SK-N-SH (cell line): ENCODE data around the gene PKNOX2. TPM values are rescaled to one million over a fixed set of nuclear protein-coding genes. Genes with fewer than 3 reads are reported as not detected.

Experiments used
- CTCF ChIA-PET: fragments of 300-600, 350-600 bp; formaldehyde crosslinking; extraction: SDS; loops from one replicate; lab custom pipeline; 2021; lab: Yijun Ruan, JAX
- POLR2A ChIA-PET: fragments of 350-600 bp; sonication (Branson Sonifier 250); formaldehyde crosslinking; extraction: SDS; loops from one replicate; lab custom pipeline; 2020; ENCODE audit warnings: antibody characterized with exemption, inconsistent platforms; lab: Yijun Ruan, JAX
- DNase-seq: peaks from one replicate; pipeline ENCODE4 v3.0.0; 2012
- H2AFZ ChIP-seq: fragments of 200-600 bp; sonication (generic); 2 replicates; pipeline ENCODE4 v1.8.1; 2016; ENCODE audit warnings: antibody characterized with exemption, mild to moderate bottlenecking, low read depth
- H3F3A ChIP-seq: fragments of 200-600 bp; sonication (generic); replicated peaks from 2 replicates; pipeline ENCODE3; 2016; ENCODE audit warnings: antibody characterized with exemption, mild to moderate bottlenecking; ENCODE audit not compliant: insufficient read depth
- H3K27ac ChIP-seq, 2 experiments: fragments of 200-500 bp in 1 of 2; fragments of 200-600 bp in 1 of 2; sonication (Bioruptor generic) in 1 of 2; sonication (generic), shearing (Covaris generic) in 1 of 2; 2 replicates each; pipeline versions ENCODE4 v1.5.1 to v1.6.1; 2014 to 2016; ENCODE audit warnings: low read depth in 2 of 2, inconsistent platforms in 1 of 2, low read length in 1 of 2, mild to moderate bottlenecking in 1 of 2, mixed read lengths in 1 of 2
- H3K27me3 ChIP-seq: fragments of 200-600 bp; sonication (generic), shearing (Covaris generic); 2 replicates; pipeline ENCODE4 v1.6.1; 2016; ENCODE audit warnings: mixed run types; ENCODE audit not compliant: insufficient read depth
- H3K36me3 ChIP-seq, 2 experiments: fragments of 200-500 bp in 1 of 2; fragments of 200-600 bp in 1 of 2; sonication (Bioruptor generic) in 1 of 2; sonication (generic) in 1 of 2; replicated peaks in 1 of 2; 2 replicates each; pipeline versions ENCODE3 to v1.5.1; 2014 to 2016; ENCODE audit warnings: low read length in 1 of 2, mild to moderate bottlenecking in 1 of 2; ENCODE audit not compliant: insufficient read depth in 2 of 2, control insufficient read depth in 1 of 2
- H3K4me1 ChIP-seq, 2 experiments: fragments of 200-500 bp in 1 of 2; fragments of 200-600 bp in 1 of 2; sonication (Bioruptor generic) in 1 of 2; sonication (generic), shearing (Covaris generic) in 1 of 2; 2 replicates each; pipeline versions ENCODE4 v1.5.1 to v1.6.1; 2014 to 2016; ENCODE audit warnings: low read depth in 1 of 2, low read length in 1 of 2, mixed run types in 1 of 2; ENCODE audit not compliant: insufficient read depth in 2 of 2, control insufficient read depth in 1 of 2
- H3K4me2 ChIP-seq: fragments of 200-600 bp; sonication (generic), shearing (Covaris generic); 2 replicates; pipeline ENCODE4 v1.6.1; 2017; ENCODE audit warnings: mixed run types
- H3K4me3 ChIP-seq, 2 experiments: fragments of 200-500 bp in 1 of 2; fragments of 200-600 bp in 1 of 2; sonication (Bioruptor generic) in 1 of 2; sonication (generic), shearing (Covaris generic) in 1 of 2; 2 replicates each; pipeline versions ENCODE4 v1.5.1 to v1.8.1; 2014 to 2016; ENCODE audit warnings: low read depth in 2 of 2, inconsistent platforms in 1 of 2, low read length in 1 of 2, mild to moderate bottlenecking in 1 of 2, mixed read lengths in 1 of 2, moderate library complexity in 1 of 2
- H3K79me2 ChIP-seq: fragments of 200-600 bp; sonication (generic); 2 replicates; pipeline ENCODE4 v1.8.1; 2017; ENCODE audit warnings: mild to moderate bottlenecking; ENCODE audit not compliant: insufficient read depth
- H3K9ac ChIP-seq: fragments of 200-600 bp; sonication (generic); 2 replicates; pipeline ENCODE4 v1.6.1; 2017; ENCODE audit warnings: mixed run types
- H3K9me2 ChIP-seq: fragments of 200-600 bp; sonication (generic); 2 replicates; pipeline ENCODE4 v1.6.1; 2017; ENCODE audit warnings: mixed run types
- H3K9me3 ChIP-seq: fragments of 200-600 bp; sonication (generic); 2 replicates; pipeline ENCODE4 v1.6.1; 2017; ENCODE audit warnings: mixed run types, mild to moderate bottlenecking, moderate library complexity
- H4K20me1 ChIP-seq: fragments of 200-600 bp; sonication (generic); 2 replicates; pipeline ENCODE4 v1.6.1; 2017; ENCODE audit warnings: mild to moderate bottlenecking, mixed run types; ENCODE audit not compliant: insufficient read depth
- CHD2 ChIP-seq: fragments of 150-350 bp; IDR thresholded peaks from 2 replicates; pipeline ENCODE4 v1.6.1; 2018; ENCODE audit warnings: low read length; ENCODE audit not compliant: partially characterized antibody
- ELF1 ChIP-seq: IDR thresholded peaks from 2 replicates; pipeline ENCODE4 v1.4.0; 2012
- EZH2phosphoT487 ChIP-seq: fragments of 200-600 bp; sonication (generic); IDR thresholded peaks from 2 replicates; pipeline ENCODE4 v1.6.1; 2017; ENCODE audit warnings: low read depth, mixed run types, mild to moderate bottlenecking, antibody characterized with exemption, moderate library complexity, borderline replicate concordance
- FOXJ3 ChIP-seq: sonication (generic); formaldehyde crosslinking; IDR thresholded peaks from 2 replicates; pipeline ENCODE4 v1.5.1; 2020; ENCODE audit warnings: mild to moderate bottlenecking, missing genetic modification reagents
- GABPA ChIP-seq: IDR thresholded peaks from 2 replicates; pipeline ENCODE4 v1.4.0; 2012; ENCODE audit warnings: low read depth, mild to moderate bottlenecking
- JUND ChIP-seq: IDR thresholded peaks from 2 replicates; pipeline ENCODE4 v1.4.0; 2012
- MEF2A ChIP-seq: IDR thresholded peaks from 2 replicates; pipeline ENCODE4 v1.4.0; 2012; ENCODE audit warnings: low read depth, borderline replicate concordance
- MXI1 ChIP-seq: IDR thresholded peaks from 2 replicates; pipeline ENCODE4 v1.6.1; 2012; ENCODE audit warnings: mild to moderate bottlenecking, low read depth, low read length, improper control_type of control experiment
- NRF1 ChIP-seq: IDR thresholded peaks from 2 replicates; pipeline ENCODE4 v1.6.1; 2012; ENCODE audit warnings: low read depth, mild to moderate bottlenecking, low read length
- REST ChIP-seq: IDR thresholded peaks from 2 replicates; pipeline ENCODE4 v1.6.1; 2012; ENCODE audit warnings: mild to moderate bottlenecking, low read depth, low read length, moderate library complexity
- RFX5 ChIP-seq: IDR thresholded peaks from 2 replicates; pipeline ENCODE4 v1.6.1; 2012; ENCODE audit warnings: mild to moderate bottlenecking, improper control_type of control experiment, low read length
- RXRA ChIP-seq: IDR thresholded peaks from 2 replicates; pipeline ENCODE4 v1.4.0; 2012; ENCODE audit warnings: low read depth, mild to moderate bottlenecking, borderline replicate concordance
- SIN3A ChIP-seq: IDR thresholded peaks from 2 replicates; pipeline ENCODE4 v1.6.1; 2012; ENCODE audit warnings: low read depth, mild to moderate bottlenecking, low read length, moderate library complexity, borderline replicate concordance
- TCF12 ChIP-seq: IDR thresholded peaks from 2 replicates; pipeline ENCODE4 v1.4.0; 2012
- TEAD4 ChIP-seq: IDR thresholded peaks from 2 replicates; pipeline ENCODE4 v1.4.0; 2012; ENCODE audit warnings: mild to moderate bottlenecking, borderline replicate concordance; ENCODE audit not compliant: insufficient read depth
- USF1 ChIP-seq: IDR thresholded peaks from 2 replicates; pipeline ENCODE4 v1.4.0; 2012; ENCODE audit warnings: low read depth, borderline replicate concordance
- WGBS: methylation state at CpG from one replicate; pipeline ENCODE4 v1.1.6; 2017; ENCODE audit warnings: low lambda C conversion rate; 5-methylcytosine and 5-hydroxymethylcytosine counted together
- polyA plus RNA-seq, 3 experiments: library from polyadenylated mRNA; depleted of rRNA; stranded (reverse); fragments of >200 nt; gene quantifications; 2 replicates each; pipeline ENCODE4 v1.2.3, GENCODE V29; 2012
- TF ChIP-seq, protein P1 (sequence below): fragments of 200-600 bp; sonication (generic); IDR thresholded peaks from 2 replicates; pipeline ENCODE4 v1.6.1; 2017; ENCODE audit warnings: antibody characterized with exemption, mild to moderate bottlenecking, moderate library complexity

PKNOX2 gene
- polyA plus RNA-seq, 1 of the 3 experiments (the other 2 are of a cell fraction): 0.02 TPM

DNA sequence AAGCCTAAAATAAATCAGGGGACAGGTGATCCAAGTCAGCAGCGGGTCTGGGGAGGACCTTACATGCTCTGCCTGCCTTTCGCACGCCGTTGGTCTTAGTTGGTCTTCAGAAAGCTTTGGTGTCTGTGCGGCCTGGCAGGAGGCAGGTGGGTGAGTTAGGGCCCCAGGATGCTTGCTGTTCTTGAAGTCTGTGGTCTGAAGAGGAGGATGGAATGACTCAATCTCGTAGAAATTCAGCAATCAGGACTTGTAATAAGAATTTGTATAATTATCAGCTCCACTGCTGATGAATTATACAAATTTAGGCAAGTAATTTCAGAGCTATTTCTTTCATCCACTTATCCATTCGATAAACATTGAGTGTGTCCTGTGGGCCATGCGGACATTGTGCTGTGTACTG is 193.0 kb downstream of the PKNOX2 start:
- ChIA-PET POLR2A (no interaction called here), CTCF (interaction anchor here (1.1 to 4.3 kb wide), 8 partner anchors 9 to 266 kb away, joined by 3 to 45 read pairs (median 4); no protein-coding TSS in a partner anchor)
- H3K36me3 ChIP-seq: no peaks in the 10 kb centered on the region
- no peak for DNase-seq
- no peaks in the 10 kb centered on the region for H4K20me1 ChIP-seq
- H3K79me2 ChIP-seq: no peaks in the 10 kb centered on the region
- H3K9me3 ChIP-seq: no peaks in the 10 kb centered on the region
- H2AFZ ChIP-seq: no peak overlapping the region
- no peak overlapping the region for H3K4me2 ChIP-seq
- H3K4me3 ChIP-seq: no peak overlapping the region
- WGBS: 71% methylated on average over 8 of the region's 8 CpGs
- no peak overlapping the region for H3K9ac ChIP-seq
- TF ChIP-seq JUND: no peak
- TF ChIP-seq, protein P1, sequence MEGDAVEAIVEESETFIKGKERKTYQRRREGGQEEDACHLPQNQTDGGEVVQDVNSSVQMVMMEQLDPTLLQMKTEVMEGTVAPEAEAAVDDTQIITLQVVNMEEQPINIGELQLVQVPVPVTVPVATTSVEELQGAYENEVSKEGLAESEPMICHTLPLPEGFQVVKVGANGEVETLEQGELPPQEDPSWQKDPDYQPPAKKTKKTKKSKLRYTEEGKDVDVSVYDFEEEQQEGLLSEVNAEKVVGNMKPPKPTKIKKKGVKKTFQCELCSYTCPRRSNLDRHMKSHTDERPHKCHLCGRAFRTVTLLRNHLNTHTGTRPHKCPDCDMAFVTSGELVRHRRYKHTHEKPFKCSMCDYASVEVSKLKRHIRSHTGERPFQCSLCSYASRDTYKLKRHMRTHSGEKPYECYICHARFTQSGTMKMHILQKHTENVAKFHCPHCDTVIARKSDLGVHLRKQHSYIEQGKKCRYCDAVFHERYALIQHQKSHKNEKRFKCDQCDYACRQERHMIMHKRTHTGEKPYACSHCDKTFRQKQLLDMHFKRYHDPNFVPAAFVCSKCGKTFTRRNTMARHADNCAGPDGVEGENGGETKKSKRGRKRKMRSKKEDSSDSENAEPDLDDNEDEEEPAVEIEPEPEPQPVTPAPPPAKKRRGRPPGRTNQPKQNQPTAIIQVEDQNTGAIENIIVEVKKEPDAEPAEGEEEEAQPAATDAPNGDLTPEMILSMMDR: no peak
- TF ChIP-seq REST: no peak
- no peaks in the 10 kb centered on the region for H3K27me3 ChIP-seq
- no peaks in the 10 kb centered on the region for H3K9me2 ChIP-seq
- H3K27ac ChIP-seq: no peak overlapping the region
- no peaks in the 10 kb centered on the region for H3F3A ChIP-seq
- no peaks in the 10 kb centered on the region for H3K4me1 ChIP-seq

DNA sequence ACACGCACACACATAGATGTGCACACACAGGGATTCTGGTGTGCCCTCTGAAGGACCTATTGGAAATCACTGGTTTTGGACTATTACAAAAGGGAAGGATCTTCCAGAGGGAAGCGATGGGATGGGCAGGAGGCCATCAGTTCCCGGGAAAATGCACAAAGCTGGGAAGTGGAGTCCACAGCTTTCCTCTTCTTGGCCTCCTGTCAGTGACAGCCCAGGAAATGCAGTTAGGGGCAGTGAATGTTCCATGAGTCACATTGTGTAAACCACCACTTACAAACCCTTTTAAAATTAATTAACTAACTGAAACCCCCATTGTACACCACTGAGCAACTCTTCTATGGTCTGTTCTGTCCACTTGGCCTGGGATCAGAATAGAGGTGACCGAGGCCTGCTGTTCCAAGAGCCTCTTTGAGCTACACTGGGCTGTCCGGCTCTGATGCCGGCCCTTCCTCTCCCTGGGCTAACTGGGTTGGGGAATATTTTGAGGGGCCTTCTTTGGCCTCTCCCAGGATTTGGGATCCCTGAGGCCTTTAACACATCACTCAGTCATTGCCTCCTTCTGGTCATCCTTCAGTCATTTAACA is 193.8 kb downstream of the PKNOX2 start:
- TF ChIP-seq ELF1 (no peak), TCF12 (no peak), JUND (no peak), TEAD4 (no peak), SIN3A (no peak), GABPA (no peak), FOXJ3 (CRISPR knock-in tag) (no peak), RXRA (no peak), EZH2phosphoT487 (no peak), MEF2A (no peak), CHD2 (no peak), USF1 (no peak), MXI1 (no peak), RFX5 (no peak), NRF1 (no peak)
- POLR2A ChIA-PET: no interaction called here
- no peak overlapping the region for H3K4me2 ChIP-seq
- no peaks in the 10 kb centered on the region for H3K36me3 ChIP-seq
- DNase-seq: no peak
- H3K27ac ChIP-seq: no peak overlapping the region
- no peaks in the 10 kb centered on the region for H3K9me2 ChIP-seq
- no peaks in the 10 kb centered on the region for H3K79me2 ChIP-seq
- H3K27me3 ChIP-seq: no peaks in the 10 kb centered on the region
- 73% methylated on average over 5 of the region's 6 CpGs for WGBS
- CTCF ChIA-PET: interaction anchor here (1.2 to 4.3 kb wide), 6 partner anchors 12 to 267 kb away, joined by 3 to 45 read pairs (median 6); no protein-coding TSS in a partner anchor
- no peak overlapping the region for H3K9ac ChIP-seq
- H4K20me1 ChIP-seq: no peaks in the 10 kb centered on the region
- H3K9me3 ChIP-seq: no peaks in the 10 kb centered on the region
- H3F3A ChIP-seq: no peaks in the 10 kb centered on the region
- no peak overlapping the region for H3K4me3 ChIP-seq
- no peaks in the 10 kb centered on the region for H3K4me1 ChIP-seq
- no peak overlapping the region for H2AFZ ChIP-seq
